Suprapubic skin (tissue), 4 donors: ENCODE measurements around the gene NECAB3.
"Not testable (repeated sequence)": the region's sequence is repeated elsewhere in the genome, so short reads cannot be mapped to it uniquely, and the experiment has no call there.

Source experiments
- CTCF ChIP-seq, 2 donors: fragments of 200-600 bp in 1 of 2; fragments of 450-650 bp in 1 of 2; sonication (generic) in 1 of 2; IDR thresholded peaks; one replicate each; pipeline ENCODE4 v1.5.1; 2016 to 2019; ENCODE audit warnings: antibody characterized with exemption in 2 of 2, mild to moderate bottlenecking in 1 of 2, moderate library complexity in 1 of 2
- EP300 ChIP-seq: sonication (generic); formaldehyde crosslinking; IDR thresholded peaks from one replicate; pipeline ENCODE4 v1.6.1; 2017; ENCODE audit warnings: antibody characterized with exemption
- POLR2A ChIP-seq, 2 donors: fragments of 450-650 bp; IDR thresholded peaks; one replicate each; pipeline ENCODE4 v1.6.1; 2017; ENCODE audit warnings: antibody characterized with exemption in 2 of 2, mild to moderate bottlenecking in 2 of 2, moderate library complexity in 2 of 2
- POLR2AphosphoS5 ChIP-seq, 3 donors: sonication (generic); formaldehyde crosslinking; IDR thresholded peaks; one replicate each; pipeline ENCODE4 v1.6.1; 2017; ENCODE audit warnings: antibody characterized with exemption in 3 of 3

- not testable (repeated sequence) for TF ChIP-seq CTCF (IDR thresholded peaks at IDR 0.05); POLR2A (IDR thresholded peaks at IDR 0.05); EP300; POLR2AphosphoS5 (IDR thresholded peaks at IDR 0.05)
Measured at GRCh38 chr20:33698966-33699365, 24.7 kb upstream of the NECAB3 start.
